HG03025 (cell line): ENCODE measurements around the gene ARMC2.

ENCODE experiments used
- ATAC-seq: cut with Tn5 transposase; IDR thresholded peaks from one replicate; pipeline ENCODE4 v1.9.1; 2021; ENCODE audit warnings: mild to moderate bottlenecking, moderate library complexity; ENCODE audit not compliant: unreplicated experiment, low FRiP score

ARMC2 gene

DNA sequence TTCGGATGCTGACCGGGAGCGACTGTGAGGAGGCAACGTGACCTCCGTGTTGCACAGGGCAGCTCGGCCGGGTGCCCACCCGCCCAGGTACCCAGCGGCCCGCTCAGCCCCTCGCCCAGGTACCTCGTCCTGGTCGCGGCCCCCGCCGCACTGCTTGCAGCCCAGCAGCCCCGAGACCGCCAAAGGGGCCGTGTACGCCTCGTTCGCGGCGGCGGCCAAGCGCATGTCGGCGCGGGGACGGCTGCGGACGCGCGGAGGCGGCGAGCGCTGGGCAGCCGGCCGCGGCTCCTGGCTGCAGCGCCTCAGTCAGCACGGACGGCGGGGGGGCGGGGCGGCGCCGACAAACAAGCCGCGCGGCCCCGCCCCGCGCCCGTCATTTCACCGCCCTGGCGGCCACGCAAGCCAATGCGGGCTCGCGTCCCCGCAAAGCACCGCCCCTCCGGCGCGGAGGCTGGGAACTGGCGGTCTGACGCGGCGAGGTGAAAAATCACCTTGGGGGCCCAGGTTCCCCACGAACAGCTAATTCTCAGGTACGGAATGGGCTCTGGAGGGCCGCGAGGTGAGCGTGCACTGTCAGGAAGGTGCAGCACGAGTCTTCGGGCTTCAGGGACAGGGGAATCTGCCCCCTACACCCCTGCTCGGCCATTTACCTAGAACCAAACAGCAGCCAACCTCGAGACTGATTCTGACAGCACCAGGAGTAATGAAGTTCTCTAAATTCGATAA is 161.2 kb downstream of the ARMC2 start:
- ATAC-seq: peak; percentile 87

DNA sequence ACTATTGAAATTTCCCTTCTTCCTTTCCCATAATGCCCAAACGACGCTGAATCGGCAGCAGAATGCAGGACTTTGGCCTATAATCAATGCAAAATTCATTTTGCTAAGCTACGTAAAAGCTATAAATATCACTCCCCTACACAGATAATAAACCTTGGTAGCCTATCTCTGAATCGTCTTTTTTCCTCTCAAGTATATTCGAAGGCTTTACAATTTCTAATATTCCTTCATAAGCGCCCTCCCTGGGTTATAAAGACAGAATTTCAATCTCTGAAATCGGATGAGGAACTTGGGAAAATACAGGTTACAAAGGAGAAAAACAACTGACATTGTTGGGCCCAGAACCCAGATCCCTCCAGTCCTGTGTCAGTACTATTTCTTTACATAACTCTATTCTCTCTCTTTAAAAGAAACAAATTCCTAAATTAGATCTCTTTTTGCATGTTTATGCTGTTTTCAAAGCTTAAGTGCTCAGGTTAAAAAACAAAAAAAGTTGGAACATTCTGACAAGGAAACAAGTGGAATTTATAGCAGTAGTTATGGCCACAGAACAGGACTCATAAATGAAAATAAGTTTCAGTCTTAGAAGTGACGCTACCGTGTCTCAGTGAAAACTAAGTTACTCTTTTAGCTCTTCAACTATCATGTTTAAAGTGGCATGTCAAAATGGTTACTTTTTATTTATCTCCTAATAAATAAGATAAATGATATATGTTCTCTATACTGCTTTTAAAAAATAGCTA is 161.9 kb downstream of the ARMC2 start:
- no peak for ATAC-seq

DNA sequence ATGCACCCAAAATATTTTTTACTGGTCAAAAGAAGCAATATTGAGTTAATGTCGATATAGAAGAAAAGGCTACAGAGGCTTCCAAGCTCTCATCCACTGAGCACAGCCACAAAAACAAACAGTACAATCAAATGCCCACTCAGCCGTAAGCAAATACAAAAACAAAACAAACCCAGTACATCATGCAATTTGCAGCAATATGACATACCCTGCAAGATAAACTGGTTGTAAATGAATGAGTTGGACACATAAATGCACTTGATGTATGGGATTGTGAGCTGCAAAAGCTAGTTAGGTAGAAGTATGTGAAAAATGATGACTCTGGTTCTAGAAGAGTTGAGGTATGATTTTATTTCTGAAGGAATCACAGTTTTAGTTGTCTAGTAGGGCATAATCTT is 162.5 kb downstream of the ARMC2 start:
- no peak for ATAC-seq

DNA sequence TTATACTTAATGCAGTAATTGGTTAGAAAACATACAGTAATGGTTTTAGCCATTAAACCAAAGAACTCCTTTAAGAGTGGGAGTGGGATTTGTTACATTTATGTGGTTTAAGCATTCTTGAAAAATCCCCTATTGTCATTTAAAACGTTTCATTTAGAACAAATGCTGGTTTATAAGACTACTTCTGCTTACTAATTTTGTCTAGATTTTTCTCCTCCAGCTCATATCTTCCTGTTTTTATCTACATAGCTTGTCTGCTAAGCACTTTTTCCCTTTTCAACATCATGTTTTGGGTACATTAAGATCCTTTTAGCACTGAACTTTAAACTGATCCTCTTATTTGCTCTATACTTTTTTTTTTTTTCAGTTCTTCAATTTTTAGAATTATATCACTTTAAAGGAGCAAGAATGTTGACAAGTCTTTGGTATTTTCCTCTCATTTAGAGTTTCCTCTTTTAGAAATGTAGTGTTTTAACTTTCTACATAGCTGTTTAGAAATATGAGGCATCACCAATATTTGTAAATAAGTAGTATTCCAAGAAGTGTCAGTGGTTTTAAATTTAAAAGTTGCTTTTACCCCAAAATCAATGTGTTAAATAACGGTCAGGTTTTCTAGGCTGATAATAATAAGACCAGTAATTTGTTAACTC is 165.6 kb downstream of the ARMC2 start:
- no peak for ATAC-seq

DNA sequence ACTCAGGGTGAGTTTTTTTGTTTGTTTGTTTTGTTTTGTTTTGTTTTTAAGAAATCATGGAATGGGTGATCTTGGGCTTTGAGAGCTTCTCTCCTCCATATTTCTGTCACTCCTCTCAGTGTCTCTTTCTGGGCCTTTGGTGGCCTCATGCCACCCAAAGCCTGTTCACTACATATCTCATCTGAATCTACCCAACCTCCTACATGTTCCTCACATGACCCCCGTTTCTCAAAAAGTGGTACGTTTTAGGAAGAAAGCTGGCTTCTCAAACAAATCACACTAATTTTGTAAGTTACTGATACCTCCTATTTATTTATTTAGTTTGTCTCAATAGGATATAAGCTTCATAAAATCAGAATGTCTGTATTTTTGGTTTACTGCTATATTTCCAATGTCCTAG is 166.4 kb downstream of the ARMC2 start:
- no peak for ATAC-seq

DNA sequence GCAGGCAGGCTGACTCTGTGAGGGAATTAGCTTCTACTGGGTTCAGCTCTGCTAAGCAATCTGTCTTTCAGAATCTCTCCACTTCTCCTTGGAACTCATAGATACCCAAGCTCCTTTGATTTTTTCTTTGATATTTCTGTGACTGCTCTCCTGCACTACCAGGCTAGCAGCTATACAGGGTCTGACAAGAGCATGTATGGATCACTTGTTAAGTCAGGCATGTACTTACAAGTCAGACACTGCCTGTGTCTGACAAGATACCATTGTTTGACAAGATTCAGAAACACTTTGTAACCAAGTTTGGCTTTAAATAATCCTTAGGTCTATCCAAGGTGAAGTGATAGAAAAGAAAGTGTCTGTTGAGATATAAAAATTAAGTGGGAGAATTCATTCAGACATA is 167.0 kb downstream of the ARMC2 start:
- ATAC-seq: no peak

DNA sequence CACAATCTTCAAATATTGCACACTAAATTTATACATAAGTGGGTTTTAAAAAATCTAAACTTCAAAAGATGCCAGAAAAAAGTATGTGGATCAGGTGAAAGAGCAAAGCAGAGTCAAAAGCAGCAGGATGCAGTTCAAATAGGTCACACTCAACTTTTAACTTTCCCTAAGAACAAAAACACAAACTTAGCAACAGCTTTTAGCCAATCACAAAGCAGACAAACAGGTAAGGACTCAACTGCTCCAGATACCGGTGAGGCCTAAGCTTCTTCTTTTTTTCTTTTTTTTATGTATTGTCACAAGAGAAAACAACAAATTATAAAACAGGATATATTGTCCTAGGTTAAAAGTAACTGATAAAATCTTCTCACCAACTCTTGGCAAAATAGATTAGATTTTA is 171.7 kb downstream of the ARMC2 start:
- no peak for ATAC-seq

DNA sequence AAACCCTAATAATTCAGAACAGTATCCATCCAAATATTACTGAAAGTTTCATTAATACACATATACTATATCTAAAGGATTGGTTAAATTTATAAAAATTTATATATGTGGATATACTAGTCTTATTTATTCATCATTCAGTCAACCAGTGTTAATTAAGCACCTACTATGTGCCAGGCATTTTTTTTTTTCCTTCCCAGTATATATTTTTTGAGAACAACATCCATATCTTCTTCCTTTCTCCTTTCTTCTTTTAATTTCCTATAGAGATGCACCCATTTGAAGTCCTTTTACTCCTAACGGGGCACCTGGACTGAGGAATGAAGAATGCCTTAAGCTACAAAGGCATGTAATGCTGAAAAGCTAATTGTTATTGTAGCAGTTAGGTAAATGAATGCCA is 173.6 kb downstream of the ARMC2 start:
- no peak for ATAC-seq

DNA sequence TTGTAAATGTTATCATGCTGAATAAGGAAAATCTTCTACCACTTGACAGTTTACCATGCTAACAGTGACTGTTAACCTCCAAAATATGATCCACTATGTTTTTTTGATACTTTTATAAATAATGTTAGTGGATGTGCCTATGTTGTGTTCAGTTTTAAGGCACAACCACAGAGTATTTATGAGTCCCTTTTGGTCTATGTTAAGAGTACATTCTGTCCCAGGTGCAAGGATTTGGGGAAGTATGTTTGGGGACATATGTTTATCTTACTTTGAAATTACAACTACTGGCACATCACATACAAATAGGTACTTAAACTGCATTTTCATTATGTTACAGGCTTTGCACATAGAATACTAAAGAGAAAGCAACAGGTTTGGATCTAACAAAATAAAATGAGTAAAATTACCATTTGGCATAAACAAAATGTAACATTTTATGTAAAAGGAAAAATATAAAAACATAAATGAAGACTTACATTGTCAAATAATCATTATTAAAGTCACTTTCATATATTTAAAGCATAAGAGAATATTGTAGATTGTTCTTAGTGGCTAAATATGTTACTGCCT is 175.2 kb downstream of the ARMC2 start:
- no peak for ATAC-seq
